Tibial artery (tissue), 4 donors: Measurements from ENCODE around the gene MRM3.
"Not testable (repeated sequence)": the region's sequence is repeated elsewhere in the genome, so short reads cannot be mapped to it uniquely, and the experiment has no call there.

Experiments
- DNase-seq, 2 donors: peaks; one replicate each; pipeline ENCODE4 v3.0.0-alpha.2; 2019
- H3K27ac ChIP-seq, 2 donors: fragments of 200-600 bp; sonication (generic) in 1 of 2; 1 replicate in 1 of 2; 2 replicates in 1 of 2; pipeline ENCODE4 v1.5.1; 2018 to 2019; ENCODE audit warnings: mild to moderate bottlenecking in 1 of 2
- H3K27me3 ChIP-seq, 2 donors: fragments of 200-600 bp; sonication (generic) in 1 of 2; one replicate each; pipeline versions ENCODE4 v1.5.1 to v1.6.0; 2016 to 2019
- H3K36me3 ChIP-seq, 3 donors: fragments of 200-600 bp; sonication (generic) in 2 of 3; one replicate each; pipeline ENCODE4 v1.5.1; 2016 to 2019; ENCODE audit warnings: mild to moderate bottlenecking in 2 of 3
- H3K4me1 ChIP-seq, 4 donors: fragments of 200-600 bp; sonication (generic) in 2 of 4; 1 replicate in 3 of 4; 2 replicates in 1 of 4; pipeline ENCODE4 v1.5.1; 2016 to 2019
- H3K4me3 ChIP-seq, 2 donors: fragments of 200-600 bp; sonication (generic) in 1 of 2; 1 replicate in 1 of 2; 2 replicates in 1 of 2; pipeline ENCODE4 v1.5.1; 2018 to 2019; ENCODE audit warnings: mild to moderate bottlenecking in 2 of 2
- H3K9me3 ChIP-seq, 3 donors: fragments of 200-600 bp; sonication (generic) in 1 of 3; one replicate each; pipeline ENCODE4 v1.5.1; 2016 to 2019
- CTCF ChIP-seq, 2 experiments: fragments of 200-600 bp in 1 of 2; fragments of 450-650 bp in 1 of 2; IDR thresholded peaks; one replicate each; pipeline ENCODE4 v1.5.1; 2017 to 2019; ENCODE audit warnings: antibody characterized with exemption in 2 of 2, mild to moderate bottlenecking in 1 of 2, moderate library complexity in 1 of 2
- intact Hi-C: fragments of 100-400 bp; cut with DNase I; formaldehyde crosslinking; loops from one replicate; pipeline ENCODE4 v1.15.0; 2023; ENCODE audit warnings: low total_unique reads

The MRM3 gene

GRCh38 chr17:746181-746580 is 36.0 kb upstream of the MRM3 start:
- no peak for TF ChIP-seq CTCF (IDR thresholded peaks at IDR 0.05)
- Histone ChIP-seq H3K27ac (no peak overlapping the region), H3K9me3 (no peaks in the 10 kb centered on the region), H3K4me3 (no peak overlapping the region), H3K27me3 (no peaks in the 10 kb centered on the region), H3K36me3 (peaks cover 40 to 73% (median 60%) of the 10 kb centered on the region in 3 donors), H3K4me1 (peaks cover 0 to 18% (median 12%) of the 10 kb centered on the region in 4 donors)
- no peak for DNase-seq
- intact Hi-C loops, result no loop called here

- TF ChIP-seq CTCF (IDR thresholded peaks at IDR 0.05), result no peak
These were observed 35.1 kb upstream of the MRM3 start for GRCh38 chr17:746783-747629.

GRCh38 chr17:748604-749003 is 33.5 kb upstream of the MRM3 start:
- H3K9me3 ChIP-seq, H3K4me3 ChIP-seq, H3K27me3 ChIP-seq, intact Hi-C loops, H3K27ac ChIP-seq: not testable (repeated sequence)
- peaks cover 0 to 23% (median 20%) of the 10 kb centered on the region in 4 donors for H3K4me1 ChIP-seq
- peaks cover 40 to 49% (median 46%) of the 10 kb centered on the region in 3 donors for H3K36me3 ChIP-seq
- DNase-seq, result peak in 1 of 2 donors; percentile 27

More at GRCh38 chr17:746783-747629, 35.1 kb upstream of the MRM3 start:
- H3K36me3 ChIP-seq, result peaks cover 40 to 65% (median 53%) of the 10 kb centered on the region in 3 donors
- H3K27ac ChIP-seq, result no peak overlapping the region
- no peak for DNase-seq
- no peaks in the 10 kb centered on the region for H3K27me3 ChIP-seq
- H3K9me3 ChIP-seq, result no peaks in the 10 kb centered on the region
- no peak overlapping the region for H3K4me3 ChIP-seq
- peaks cover 0 to 22% (median 18%) of the 10 kb centered on the region in 4 donors for H3K4me1 ChIP-seq
- intact Hi-C loops, result no loop called here

GRCh38 chr17:749359-749758 is 32.8 kb upstream of the MRM3 start:
- DNase-seq, H3K27ac ChIP-seq, H3K27me3 ChIP-seq, intact Hi-C loops, H3K4me3 ChIP-seq, H3K9me3 ChIP-seq: not testable (repeated sequence)
- peaks cover 0 to 23% (median 20%) of the 10 kb centered on the region in 4 donors for H3K4me1 ChIP-seq
- peaks cover 33 to 41% (median 39%) of the 10 kb centered on the region in 3 donors for H3K36me3 ChIP-seq

- Histone ChIP-seq H3K4me3 (peak overlapping the region; percentile 74 to 79), H3K36me3 (peaks cover 21 to 29% (median 27%) of the 10 kb centered on the region in 3 donors), H3K4me1 (peaks cover 0 to 23% (median 20%) of the 10 kb centered on the region in 4 donors), H3K27me3 (no peaks in the 10 kb centered on the region), H3K9me3 (no peaks in the 10 kb centered on the region), H3K27ac (no peak overlapping the region)
- intact Hi-C loops, result no loop called here
- no peak for DNase-seq
- no peak for TF ChIP-seq CTCF (IDR thresholded peaks at IDR 0.05)
These were observed 31.6 kb upstream of the MRM3 start for GRCh38 chr17:750431-751037.

- intact Hi-C loops, result no loop called here
These were observed 30.7 kb upstream of the MRM3 start for GRCh38 chr17:751269-752001.

More at GRCh38 chr17:751269-752001, 30.7 kb upstream of the MRM3 start:
- Histone ChIP-seq H3K4me1 (peaks cover 0 to 28% (median 21%) of the 10 kb centered on the region in 4 donors), H3K36me3 (peaks cover 12 to 22% (median 18%) of the 10 kb centered on the region in 3 donors), H3K27ac (peak overlapping the region; percentile 84 to 87), H3K4me3 (peak overlapping the region; percentile 74 to 79), H3K9me3 (no peaks in the 10 kb centered on the region), H3K27me3 (no peaks in the 10 kb centered on the region)
- peak in 1 of 2 donors; percentile 36 for DNase-seq
- no peak for TF ChIP-seq CTCF (IDR thresholded peaks at IDR 0.05)
